HL-60 (cell line): ENCODE results near the gene KRT75.

Experiments
- GABPA ChIP-seq: IDR thresholded peaks from 2 replicates; pipeline ENCODE4 v1.6.1; 2012; ENCODE audit warnings: low read depth
- POLR2AphosphoS5 ChIP-seq: IDR thresholded peaks from 2 replicates; pipeline ENCODE4 v1.6.1; 2012; ENCODE audit warnings: low read depth
- TF ChIP-seq, protein P1 (sequence below): IDR thresholded peaks from 2 replicates; pipeline ENCODE4 v1.6.1; 2012; ENCODE audit warnings: low read depth; ENCODE audit not compliant: insufficient replicate concordance
- TF ChIP-seq, protein P2 (sequence below): IDR thresholded peaks from one replicate; pipeline ENCODE4 v1.5.1; 2011; ENCODE audit warnings: low read length, control low read depth, inconsistent platforms; ENCODE audit not compliant: insufficient read depth

- TF ChIP-seq, protein P1, sequence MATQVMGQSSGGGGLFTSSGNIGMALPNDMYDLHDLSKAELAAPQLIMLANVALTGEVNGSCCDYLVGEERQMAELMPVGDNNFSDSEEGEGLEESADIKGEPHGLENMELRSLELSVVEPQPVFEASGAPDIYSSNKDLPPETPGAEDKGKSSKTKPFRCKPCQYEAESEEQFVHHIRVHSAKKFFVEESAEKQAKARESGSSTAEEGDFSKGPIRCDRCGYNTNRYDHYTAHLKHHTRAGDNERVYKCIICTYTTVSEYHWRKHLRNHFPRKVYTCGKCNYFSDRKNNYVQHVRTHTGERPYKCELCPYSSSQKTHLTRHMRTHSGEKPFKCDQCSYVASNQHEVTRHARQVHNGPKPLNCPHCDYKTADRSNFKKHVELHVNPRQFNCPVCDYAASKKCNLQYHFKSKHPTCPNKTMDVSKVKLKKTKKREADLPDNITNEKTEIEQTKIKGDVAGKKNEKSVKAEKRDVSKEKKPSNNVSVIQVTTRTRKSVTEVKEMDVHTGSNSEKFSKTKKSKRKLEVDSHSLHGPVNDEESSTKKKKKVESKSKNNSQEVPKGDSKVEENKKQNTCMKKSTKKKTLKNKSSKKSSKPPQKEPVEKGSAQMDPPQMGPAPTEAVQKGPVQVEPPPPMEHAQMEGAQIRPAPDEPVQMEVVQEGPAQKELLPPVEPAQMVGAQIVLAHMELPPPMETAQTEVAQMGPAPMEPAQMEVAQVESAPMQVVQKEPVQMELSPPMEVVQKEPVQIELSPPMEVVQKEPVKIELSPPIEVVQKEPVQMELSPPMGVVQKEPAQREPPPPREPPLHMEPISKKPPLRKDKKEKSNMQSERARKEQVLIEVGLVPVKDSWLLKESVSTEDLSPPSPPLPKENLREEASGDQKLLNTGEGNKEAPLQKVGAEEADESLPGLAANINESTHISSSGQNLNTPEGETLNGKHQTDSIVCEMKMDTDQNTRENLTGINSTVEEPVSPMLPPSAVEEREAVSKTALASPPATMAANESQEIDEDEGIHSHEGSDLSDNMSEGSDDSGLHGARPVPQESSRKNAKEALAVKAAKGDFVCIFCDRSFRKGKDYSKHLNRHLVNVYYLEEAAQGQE: no peak
- TF ChIP-seq POLR2AphosphoS5 (no peak), GABPA (no peak)
- TF ChIP-seq, protein P2, sequence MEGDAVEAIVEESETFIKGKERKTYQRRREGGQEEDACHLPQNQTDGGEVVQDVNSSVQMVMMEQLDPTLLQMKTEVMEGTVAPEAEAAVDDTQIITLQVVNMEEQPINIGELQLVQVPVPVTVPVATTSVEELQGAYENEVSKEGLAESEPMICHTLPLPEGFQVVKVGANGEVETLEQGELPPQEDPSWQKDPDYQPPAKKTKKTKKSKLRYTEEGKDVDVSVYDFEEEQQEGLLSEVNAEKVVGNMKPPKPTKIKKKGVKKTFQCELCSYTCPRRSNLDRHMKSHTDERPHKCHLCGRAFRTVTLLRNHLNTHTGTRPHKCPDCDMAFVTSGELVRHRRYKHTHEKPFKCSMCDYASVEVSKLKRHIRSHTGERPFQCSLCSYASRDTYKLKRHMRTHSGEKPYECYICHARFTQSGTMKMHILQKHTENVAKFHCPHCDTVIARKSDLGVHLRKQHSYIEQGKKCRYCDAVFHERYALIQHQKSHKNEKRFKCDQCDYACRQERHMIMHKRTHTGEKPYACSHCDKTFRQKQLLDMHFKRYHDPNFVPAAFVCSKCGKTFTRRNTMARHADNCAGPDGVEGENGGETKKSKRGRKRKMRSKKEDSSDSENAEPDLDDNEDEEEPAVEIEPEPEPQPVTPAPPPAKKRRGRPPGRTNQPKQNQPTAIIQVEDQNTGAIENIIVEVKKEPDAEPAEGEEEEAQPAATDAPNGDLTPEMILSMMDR: no peak
Measured at GRCh38 chr12:52404951-52405350, 29.2 kb downstream of the KRT75 start.
